CD4-positive, alpha-beta T cell treated with Interleukin-10 for 1 hour (primary cell): Measurements from ENCODE around the gene TRIO.
A peak's percentile ranks its signal among the peaks of the same experiment; 100 is the strongest.
"Not testable (repeated sequence)": the region's sequence is repeated elsewhere in the genome, so short reads cannot be mapped to it uniquely, and the experiment has no call there.

ENCODE experiments used
- DNase-seq: peaks from one replicate; pipeline ENCODE4 v3.0.0-alpha.2; 2020

TRIO gene

GRCh38 chr5:14367364-14367763, 224.2 kb downstream of the TRIO start:
- no peak for DNase-seq

- no peak for DNase-seq
These were observed 226.6 kb downstream of the TRIO start for GRCh38 chr5:14369780-14370179.

GRCh38 chr5:14370386-14370785, 227.2 kb downstream of the TRIO start:
- DNase-seq: no peak

- DNase-seq: no peak
These were observed 230.5 kb downstream of the TRIO start for GRCh38 chr5:14373685-14374084.

- no peak for DNase-seq
These were observed 231.0 kb downstream of the TRIO start for GRCh38 chr5:14374100-14374499.

- DNase-seq: no peak
These were observed 233.6 kb downstream of the TRIO start for GRCh38 chr5:14376789-14377188.

- no peak for DNase-seq
These were observed 236.8 kb downstream of the TRIO start for GRCh38 chr5:14379739-14380497.

- DNase-seq: no peak
These were observed 237.6 kb downstream of the TRIO start for GRCh38 chr5:14380712-14381111.

- DNase-seq: no peak
These were observed 239.5 kb downstream of the TRIO start for GRCh38 chr5:14382640-14383039.

GRCh38 chr5:14383923-14384322, 240.8 kb downstream of the TRIO start:
- no peak for DNase-seq

- no peak for DNase-seq
These were observed 241.9 kb downstream of the TRIO start for GRCh38 chr5:14385019-14385418.

GRCh38 chr5:14386884-14387624, 243.9 kb downstream of the TRIO start:
- DNase-seq: no peak

GRCh38 chr5:14388741-14389140, 245.6 kb downstream of the TRIO start:
- no peak for DNase-seq

GRCh38 chr5:14392552-14392951, 249.4 kb downstream of the TRIO start:
- DNase-seq: not testable (repeated sequence)

GRCh38 chr5:14394365-14394764, 251.2 kb downstream of the TRIO start:
- DNase-seq: no peak

GRCh38 chr5:14395411-14395810, 252.3 kb downstream of the TRIO start:
- no peak for DNase-seq

GRCh38 chr5:14396066-14396465, 252.9 kb downstream of the TRIO start:
- DNase-seq: no peak

GRCh38 chr5:14396737-14397136, 253.6 kb downstream of the TRIO start:
- DNase-seq: no peak

GRCh38 chr5:14397717-14398116, 254.6 kb downstream of the TRIO start:
- no peak for DNase-seq

- DNase-seq: peak; percentile 56
These were observed 256.0 kb downstream of the TRIO start for GRCh38 chr5:14399054-14399692.

GRCh38 chr5:14400085-14400484, 256.9 kb downstream of the TRIO start:
- no peak for DNase-seq

GRCh38 chr5:14400611-14401010, 257.5 kb downstream of the TRIO start:
- DNase-seq: no peak

- DNase-seq: no peak
These were observed 258.5 kb downstream of the TRIO start for GRCh38 chr5:14401639-14402038.

GRCh38 chr5:14402424-14402823, 259.3 kb downstream of the TRIO start:
- DNase-seq: no peak
